Activated naive CD4-positive, alpha-beta T cell (primary cell): ENCODE results near the gene PKMYT1.

Source experiments
- DNase-seq, 4 experiments: peaks; one replicate each; lab custom pipeline; 2025; lab: John Stamatoyannopoulos, UW

The PKMYT1 gene

DNA sequence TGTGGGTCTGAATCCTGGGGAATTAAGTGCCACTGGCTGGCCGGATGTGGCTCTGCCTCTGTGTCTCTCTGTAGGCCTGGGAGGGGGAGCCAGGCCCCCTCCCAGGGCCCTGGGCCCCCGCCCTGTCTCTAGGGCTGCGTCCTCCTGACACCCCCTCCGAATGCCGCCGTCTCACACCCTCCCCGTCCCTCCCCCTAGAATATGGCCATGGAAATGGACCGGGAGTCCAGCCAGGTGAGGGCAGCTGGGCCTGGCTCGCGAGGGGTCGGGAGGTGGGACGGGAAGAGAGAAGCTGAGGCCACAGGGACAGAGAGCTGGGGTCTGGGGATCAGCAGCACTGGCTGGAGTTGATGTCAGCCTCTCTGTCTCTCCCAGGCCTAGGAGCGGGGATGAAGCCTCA is 16.1 kb upstream of the PKMYT1 start:
- DNase-seq = no peak

DNA sequence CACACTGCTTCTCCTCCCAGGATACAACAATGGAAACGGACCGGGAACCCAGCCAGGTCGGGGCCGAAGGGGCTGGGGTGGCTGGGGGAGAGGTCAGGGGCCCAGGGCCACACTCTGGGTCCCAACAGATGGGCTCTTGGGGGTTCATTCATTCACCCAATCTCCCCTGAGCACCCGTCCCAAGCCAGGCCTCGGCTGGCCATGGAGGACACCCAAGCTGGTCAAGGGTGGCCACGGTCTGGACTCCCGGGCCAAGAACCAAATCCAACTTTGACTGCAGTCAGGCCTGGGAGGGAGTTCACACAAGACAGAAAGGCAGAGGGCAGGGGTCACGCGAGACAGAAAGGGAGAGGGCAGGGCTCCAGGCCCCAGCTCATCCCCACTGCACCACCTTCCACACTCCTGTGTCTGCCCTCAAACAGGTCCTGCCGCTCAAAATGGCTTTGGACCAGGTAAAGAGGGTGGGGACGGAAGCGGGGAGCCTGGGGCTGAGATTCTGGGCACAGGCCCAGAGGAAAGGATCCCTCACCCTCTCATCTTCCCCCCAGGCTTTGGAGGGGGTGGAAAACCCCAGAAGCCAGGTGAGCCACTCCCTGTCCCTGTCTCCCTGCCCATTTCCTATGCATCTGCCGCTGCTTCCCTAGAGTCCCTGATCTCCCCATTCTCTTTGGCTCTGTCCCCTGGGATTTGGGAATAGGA is 12.3 kb upstream of the PKMYT1 start:
- DNase-seq = no peak

- no peak for DNase-seq
Measured at GRCh38 chr16:2991566-2992261, 11.5 kb upstream of the PKMYT1 start.

DNA sequence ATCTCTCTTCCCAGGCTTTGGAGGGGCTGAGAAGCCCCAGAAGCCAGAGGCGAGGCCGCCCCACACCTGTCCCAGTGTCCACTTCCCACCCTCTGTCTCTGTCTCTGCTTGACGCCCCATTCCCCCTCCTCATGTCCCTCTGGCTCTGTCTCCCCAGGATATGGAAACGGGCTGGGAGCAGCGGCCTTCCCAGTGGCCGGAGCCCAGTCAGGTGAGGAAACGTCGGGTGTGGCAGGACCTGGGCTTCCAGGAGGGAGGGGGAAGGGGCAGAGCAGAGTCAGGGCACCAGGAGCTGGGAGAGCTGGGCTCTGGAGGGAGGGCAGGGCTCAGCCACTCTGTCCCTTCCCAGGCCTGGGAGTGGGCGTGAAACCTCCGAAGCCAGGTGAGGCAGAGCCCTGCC is 10.6 kb upstream of the PKMYT1 start:
- DNase-seq = no peak

DNA sequence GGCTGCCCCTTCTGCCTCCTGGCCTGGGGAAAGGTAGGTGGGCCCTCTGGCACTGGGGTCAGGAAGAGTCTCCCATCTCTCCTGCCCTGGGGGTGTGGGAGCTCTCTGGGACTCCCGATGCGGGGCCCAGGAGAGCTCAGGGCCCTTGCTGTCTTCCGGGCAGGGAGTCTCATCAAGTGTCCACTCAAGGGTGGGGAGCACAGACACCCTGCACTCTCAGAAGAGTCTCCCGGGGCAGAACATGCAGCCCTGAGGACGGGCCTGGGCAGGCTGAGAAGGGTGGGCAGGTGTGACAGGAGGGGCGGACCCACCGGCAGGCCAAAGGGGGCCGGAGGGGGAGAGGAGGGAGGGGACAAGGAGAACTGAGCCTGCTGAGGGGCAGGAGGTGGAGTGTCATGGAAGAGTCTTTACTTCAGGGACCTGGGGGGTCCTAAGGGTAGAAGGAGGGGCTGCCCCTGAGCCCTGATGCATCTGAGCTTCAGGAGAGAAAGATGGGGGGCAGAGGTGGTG is 8.4 kb upstream of the PKMYT1 start:
- no peak for DNase-seq

GRCh38 chr16:2987833-2988232 is 7.6 kb upstream of the PKMYT1 start:
- no peak for DNase-seq

GRCh38 chr16:2987286-2987685 is 7.0 kb upstream of the PKMYT1 start:
- no peak for DNase-seq

GRCh38 chr16:2986623-2987188 is 6.5 kb upstream of the PKMYT1 start:
- DNase-seq = no peak

- no peak for DNase-seq
Measured at GRCh38 chr16:2985893-2986355, 5.7 kb upstream of the PKMYT1 start.

- no peak for DNase-seq
Measured at GRCh38 chr16:2985462-2985861, 5.2 kb upstream of the PKMYT1 start.

- peak; percentile 38 to 55 (median 45) for DNase-seq
Measured at GRCh38 chr16:2983706-2984136, 3.5 kb upstream of the PKMYT1 start.

DNA sequence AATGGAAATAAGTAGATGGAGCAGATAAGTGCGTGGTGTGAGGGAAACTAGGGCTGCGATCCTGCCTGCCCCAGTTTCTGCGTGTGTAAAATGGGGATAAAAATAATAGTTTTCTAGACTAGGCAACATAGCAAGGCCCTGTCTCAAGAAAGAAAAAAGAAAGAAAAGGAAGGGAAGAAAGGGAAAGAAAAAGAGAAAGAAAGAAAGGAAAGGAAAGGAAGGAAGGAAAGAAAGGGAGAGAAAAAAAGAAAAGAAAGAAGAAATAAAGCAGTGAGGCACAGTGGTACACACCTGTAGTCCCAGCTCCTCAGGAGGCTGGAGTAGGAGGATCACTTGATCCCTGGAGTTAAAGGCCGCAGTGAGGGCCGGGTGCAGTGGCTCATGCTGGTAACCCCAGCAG is 2.2 kb upstream of the PKMYT1 start:
- DNase-seq = no peak

DNA sequence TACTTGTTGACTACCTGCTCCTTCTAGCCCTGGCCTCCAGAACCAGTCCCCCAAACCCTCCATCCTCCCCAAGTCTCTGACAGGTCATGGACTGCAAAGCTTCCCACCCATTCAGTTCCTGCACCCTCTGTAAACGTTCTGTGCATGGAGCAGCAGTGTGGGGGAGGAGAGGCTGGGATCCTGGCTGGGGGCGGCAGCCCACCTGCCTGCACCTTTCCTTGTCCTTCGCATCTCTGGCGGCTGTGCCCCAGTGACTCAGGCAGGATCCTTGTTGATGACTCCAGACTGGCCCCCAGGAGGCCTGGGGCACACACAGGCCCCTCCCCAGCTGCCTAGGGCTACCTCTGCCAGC is 1.6 kb upstream of the PKMYT1 start:
- no peak for DNase-seq

- DNase-seq = no peak
Measured at GRCh38 chr16:2981177-2981898, 1.1 kb upstream of the PKMYT1 start.

GRCh38 chr16:2979669-2980226 is 498 bp downstream of the PKMYT1 start:
- DNase-seq = no peak

DNA sequence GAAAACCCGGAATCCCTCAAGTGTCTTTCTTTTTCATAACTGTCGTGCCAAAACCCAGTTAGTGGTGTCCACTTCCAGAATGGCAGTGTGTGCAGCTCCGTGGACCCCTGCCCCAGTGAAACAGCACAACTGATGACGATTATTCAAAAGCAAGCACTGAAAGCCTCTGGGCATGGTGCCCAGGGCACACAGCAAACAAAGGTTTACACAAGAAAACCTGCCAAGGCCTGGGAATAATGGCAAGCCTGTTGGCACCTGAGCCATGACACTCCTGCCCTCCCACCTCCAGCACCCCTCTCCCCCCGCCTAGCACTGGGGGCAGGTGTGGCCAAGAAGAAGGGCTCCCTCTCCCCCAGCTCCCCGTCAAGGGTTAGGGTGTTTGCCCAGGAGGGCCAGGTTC is 2.8 kb downstream of the PKMYT1 start:
- DNase-seq = no peak

DNA sequence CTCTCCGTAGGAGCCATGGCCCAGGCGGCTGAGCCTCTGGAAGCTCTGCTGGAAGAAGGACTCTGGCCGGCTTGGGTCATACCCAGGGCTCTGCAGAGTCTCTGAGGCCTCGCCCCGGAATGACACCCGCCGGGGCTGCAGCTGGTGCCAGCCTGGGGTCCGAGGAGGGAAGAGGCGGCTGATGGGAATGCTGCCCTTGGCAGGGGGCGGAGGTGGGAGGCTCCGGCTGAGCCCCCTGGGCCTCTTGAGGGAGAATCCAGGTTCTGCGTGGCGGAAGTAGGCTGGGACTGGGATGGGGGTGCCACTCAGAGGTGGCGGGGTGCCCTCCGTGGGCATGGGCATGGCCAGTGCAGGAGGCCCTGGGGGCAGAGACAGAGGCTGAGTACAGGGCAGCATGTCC is 3.6 kb downstream of the PKMYT1 start:
- DNase-seq = no peak

DNA sequence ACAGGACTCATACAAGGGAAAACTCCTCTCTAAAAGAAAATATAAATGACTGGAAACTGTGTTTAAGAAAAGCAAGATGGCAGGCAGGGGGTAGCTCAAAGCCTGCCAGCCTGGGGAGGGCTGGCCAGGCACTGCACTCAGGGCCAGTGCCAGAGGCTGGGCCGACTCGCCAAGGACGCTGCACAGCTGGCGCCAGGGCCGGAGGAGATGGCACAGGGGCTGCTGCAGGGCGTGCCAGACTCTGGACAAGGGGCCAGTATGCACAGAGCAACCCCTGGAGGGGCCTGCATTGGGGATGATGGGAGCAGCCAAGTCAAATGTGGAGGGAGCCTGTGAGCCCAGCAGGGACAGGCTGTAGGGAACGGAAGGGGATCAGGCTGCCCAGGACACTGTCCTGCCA is 4.0 kb downstream of the PKMYT1 start:
- no peak for DNase-seq

GRCh38 chr16:2975161-2975795 is 5.0 kb downstream of the PKMYT1 start:
- DNase-seq = no peak

DNA sequence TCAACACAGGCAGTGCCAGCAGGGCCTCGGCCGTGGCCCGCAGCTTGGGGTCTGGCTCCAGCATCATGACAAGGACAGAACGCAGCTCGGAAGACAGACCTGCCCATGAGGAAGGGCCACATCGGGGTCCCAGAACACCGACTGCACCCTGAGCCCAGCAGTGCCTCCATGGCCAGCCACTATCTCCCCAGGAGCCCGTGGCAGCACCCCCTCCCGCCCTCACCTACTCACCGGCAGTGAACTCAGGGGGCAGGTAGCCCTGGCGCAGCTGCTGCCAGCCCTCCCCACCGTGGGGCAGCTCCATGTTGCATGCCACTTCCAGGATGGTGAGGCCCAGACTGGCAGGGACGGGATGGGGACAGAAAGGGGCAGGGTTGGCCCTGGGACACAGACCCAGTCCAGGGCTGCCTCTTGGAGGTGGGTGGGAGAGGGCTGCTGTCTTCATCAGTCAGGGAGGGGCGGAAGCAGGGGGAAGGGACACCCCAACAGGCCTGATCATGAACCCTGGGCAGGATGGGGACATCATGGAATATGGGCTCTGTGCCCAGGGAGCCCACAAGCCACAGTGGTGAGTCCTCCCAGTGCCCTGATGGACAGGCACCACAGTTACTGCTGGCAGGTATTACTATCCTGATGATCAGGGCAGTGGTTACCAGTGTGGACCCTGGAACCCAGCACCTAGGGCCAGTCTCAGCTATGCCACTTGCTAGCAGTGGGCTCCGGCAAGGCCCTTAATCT is 5.8 kb downstream of the PKMYT1 start:
- no peak for DNase-seq
